GM12873 (cell line): Measurements from ENCODE around the gene AGPAT1.

Experiments used
- TF ChIP-seq, protein P1 (sequence below): IDR thresholded peaks from 2 replicates; pipeline ENCODE4 v1.5.1; 2012; ENCODE audit warnings: low read depth, mild to moderate bottlenecking, moderate library complexity, low read length, control low read depth; ENCODE audit not compliant: insufficient read depth; ENCODE audit errors: missing control alignments

The AGPAT1 gene

DNA sequence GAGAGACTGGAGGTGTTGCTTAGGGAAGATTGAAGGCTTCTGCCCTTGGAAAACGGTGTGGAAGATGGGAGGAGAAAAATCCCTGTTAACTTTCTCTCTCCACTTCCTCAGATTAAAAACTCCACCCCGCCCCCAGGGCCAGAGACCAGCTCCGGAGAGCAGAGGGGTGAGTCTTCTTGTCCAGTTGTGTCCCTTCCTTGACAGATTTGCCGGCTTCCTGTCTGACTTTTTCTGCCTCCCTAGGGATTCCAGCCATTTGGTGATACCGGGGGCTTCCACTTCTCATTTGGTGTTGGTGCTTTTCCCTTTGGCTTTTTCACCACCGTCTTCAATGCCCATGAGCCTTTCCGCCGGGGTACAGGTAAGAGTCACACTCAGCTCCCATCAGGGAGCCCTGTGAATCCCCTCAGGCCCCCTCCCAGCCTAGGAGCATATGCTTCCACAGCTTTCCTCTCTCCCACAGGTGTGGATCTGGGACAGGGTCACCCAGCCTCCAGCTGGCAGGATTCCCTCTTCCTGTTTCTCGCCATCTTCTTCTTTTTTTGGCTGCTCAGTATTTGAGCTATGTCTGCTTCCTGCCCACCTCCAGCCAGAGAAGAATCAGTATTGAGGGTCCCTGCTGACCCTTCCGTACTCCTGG, 4.0 kb upstream of the AGPAT1 start:
- TF ChIP-seq, protein P1, sequence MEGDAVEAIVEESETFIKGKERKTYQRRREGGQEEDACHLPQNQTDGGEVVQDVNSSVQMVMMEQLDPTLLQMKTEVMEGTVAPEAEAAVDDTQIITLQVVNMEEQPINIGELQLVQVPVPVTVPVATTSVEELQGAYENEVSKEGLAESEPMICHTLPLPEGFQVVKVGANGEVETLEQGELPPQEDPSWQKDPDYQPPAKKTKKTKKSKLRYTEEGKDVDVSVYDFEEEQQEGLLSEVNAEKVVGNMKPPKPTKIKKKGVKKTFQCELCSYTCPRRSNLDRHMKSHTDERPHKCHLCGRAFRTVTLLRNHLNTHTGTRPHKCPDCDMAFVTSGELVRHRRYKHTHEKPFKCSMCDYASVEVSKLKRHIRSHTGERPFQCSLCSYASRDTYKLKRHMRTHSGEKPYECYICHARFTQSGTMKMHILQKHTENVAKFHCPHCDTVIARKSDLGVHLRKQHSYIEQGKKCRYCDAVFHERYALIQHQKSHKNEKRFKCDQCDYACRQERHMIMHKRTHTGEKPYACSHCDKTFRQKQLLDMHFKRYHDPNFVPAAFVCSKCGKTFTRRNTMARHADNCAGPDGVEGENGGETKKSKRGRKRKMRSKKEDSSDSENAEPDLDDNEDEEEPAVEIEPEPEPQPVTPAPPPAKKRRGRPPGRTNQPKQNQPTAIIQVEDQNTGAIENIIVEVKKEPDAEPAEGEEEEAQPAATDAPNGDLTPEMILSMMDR: no peak

DNA sequence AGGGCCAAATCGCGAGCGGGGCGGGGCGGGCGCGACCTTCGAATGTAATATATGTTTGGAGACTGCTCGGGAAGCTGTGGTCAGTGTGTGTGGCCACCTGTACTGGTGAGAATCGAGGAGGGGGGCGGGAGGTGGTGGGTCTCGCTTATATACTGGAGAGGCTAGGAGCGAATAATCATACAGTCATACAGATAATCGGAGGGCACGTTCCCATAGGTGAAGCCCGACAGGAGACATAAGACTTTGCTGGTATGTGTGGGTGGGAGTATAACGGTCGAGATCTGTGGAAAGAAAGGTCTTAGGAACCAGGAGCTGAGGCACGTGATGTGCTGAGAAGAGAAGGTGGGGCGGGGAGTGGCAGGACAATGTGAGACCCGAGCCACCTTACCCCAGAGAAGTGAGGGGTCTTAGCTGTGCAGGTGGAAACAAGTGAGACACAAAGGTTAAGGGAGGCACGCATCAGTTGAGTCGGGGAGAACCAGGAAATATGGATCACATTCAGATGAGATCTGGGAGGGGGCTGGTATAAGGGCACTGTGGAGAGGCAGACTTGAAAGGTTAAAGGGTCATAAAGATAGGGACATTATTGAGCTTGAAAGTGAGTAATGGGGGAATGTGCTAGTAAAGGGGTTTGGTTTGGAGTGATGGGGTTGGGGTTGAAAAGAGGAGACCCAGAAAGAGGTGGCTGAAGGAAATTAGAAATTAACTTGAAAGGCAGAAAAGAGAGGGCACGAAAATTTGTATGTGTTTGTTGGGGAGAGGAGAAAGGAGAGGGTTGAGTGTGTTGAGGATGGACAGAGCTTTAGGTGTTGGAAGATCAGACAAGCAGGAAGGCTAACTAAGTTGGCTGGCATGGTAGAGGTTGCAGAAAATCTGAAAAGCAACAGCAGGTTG, 2.9 kb upstream of the AGPAT1 start:
- TF ChIP-seq, protein P1: no peak

DNA sequence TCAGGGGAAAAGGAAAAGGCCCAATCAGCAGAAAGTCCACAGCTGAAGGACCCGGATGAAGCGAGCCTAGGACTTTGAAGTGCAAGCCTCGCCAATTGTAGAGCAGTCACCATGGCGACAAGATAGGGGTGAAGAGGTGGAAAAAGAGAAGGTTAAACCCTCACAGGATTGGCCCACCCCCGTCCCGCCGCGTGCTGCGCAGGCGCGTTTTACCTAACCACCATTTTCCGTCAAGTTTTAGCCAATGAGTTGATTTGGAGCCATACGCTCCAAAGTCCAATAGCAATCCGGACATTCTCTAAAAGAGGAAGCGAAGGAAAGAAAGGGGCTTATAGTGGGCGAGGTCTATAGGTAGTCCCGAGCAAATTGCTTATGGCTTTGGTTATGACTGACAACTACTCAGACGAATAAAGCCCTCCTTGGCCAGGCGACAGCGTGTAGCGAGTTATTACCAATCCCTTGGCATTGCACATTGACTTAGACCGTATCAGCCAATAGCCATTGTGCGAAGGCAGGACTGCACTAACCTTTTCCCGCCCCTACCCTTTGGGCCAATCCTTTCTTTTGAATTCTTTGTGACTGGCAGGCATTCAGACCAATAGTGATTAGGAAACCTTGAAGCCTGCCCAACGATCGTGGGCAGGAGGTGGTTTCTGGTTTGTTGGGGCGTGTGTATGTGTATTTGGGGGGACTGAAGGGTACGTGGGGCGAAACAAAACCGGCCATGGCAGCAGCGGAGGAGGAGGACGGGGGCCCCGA, 2.1 kb upstream of the AGPAT1 start, which contains the start of gene RNF5:
Gene RNF5 (plus strand): TSS at position 618 of the 759 bp plus-strand sequence. CDS start 107 bp downstream, at position 725.
- TF ChIP-seq, protein P1: no peak

DNA sequence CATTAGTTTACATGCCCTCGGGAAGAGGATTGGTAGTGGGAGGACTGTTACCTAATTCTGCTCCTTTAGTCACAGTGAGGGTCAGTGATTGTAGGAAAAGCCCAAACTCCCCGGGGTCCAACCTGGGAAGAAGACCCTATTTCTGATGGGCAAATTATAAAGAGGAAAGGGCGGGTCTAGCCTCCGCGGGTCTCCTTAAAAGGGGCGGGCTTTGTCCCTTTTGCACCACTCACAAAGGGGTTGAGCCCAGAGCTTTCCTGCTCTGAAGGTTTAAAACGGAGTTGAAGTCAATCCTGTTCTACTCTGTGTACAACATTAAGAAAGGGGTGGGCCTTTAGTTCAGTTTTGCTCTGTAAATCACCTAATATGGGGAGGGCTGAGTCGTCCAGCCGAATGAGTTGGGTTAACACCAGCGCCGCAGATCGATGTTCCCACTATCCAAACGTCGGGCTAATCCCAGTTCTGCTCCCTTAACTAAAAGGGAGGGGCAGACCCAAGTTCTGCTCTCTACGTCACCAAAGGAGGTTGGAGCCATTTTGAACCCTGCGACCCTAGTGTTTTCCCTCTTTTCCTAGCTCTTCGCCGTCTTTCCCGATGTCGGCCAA, 1.4 kb upstream of the AGPAT1 start:
- TF ChIP-seq, protein P1: no peak

DNA sequence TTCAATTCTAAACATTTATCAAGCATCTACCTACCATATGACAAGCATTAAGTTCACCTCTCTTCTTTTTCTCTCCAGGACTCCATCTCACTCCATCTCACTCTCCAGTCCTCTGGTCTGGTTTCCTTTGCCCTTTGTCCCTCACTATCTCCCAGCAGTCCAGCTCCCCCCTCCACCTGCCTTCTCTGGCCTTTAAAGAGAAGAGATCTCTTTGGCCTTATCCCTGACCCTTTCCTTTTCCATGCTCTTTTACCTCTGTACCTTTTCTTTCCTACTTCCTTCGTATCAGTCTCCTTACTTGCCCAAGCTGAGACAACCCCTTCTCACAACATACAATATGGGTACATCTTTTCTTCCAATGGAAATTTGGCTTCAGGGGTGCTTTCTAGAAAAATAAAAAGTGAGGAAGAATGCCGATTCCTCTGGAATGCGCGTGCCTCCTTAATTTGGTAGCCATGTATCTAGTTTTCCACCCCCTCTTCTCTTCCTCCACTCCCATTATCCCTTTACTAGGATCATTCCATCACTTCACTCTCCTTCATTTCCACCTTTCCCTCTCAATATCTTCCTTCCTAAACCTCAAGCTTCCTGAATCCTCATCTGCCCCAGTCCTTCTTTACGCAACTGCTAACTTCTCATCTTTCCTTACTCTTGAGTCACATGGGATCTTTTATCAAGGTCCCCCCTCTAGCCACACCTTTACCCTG, 745 bp upstream of the AGPAT1 start:
- TF ChIP-seq, protein P1: no peak

DNA sequence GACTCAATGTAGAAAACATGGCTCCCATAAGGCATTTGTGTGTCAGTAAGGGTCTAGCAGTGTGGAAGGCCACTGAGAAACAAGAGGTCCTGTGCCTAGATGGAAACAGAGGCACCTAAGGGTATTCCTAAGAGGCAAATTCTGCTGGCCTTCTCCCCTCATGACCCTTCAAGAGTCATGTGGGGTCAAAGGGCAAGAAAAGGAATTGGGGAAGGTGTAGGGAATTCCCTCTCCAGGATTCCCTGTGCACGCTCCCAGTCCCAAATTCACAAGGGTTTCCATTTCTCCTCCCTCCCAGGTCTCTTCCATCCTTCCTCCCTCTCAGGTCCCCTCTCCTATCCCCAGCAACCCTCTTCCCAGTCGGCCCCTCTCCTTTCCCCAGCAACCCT, 568 bp downstream of the AGPAT1 start:
- TF ChIP-seq, protein P1: no peak
